HG03520 (cell line): ENCODE results near the gene PAX5.

Experiments
- ATAC-seq: cut with Tn5 transposase; IDR thresholded peaks from one replicate; pipeline ENCODE4 v1.9.1; 2021; ENCODE audit warnings: mild to moderate bottlenecking, moderate library complexity; ENCODE audit not compliant: unreplicated experiment

PAX5 gene

GRCh38 chr9:36787709-36788108 is 246.4 kb downstream of the PAX5 start:
- no peak for ATAC-seq
